ENCODE results near the gene IL31RA. TPM values are rescaled to one million over a fixed set of nuclear protein-coding genes. Genes with fewer than 3 reads are reported as not detected.

Gene IL31RA
- total RNA-seq, 4 donors from 2014 or later = 0.07 TPM; not detected in 3

DNA sequence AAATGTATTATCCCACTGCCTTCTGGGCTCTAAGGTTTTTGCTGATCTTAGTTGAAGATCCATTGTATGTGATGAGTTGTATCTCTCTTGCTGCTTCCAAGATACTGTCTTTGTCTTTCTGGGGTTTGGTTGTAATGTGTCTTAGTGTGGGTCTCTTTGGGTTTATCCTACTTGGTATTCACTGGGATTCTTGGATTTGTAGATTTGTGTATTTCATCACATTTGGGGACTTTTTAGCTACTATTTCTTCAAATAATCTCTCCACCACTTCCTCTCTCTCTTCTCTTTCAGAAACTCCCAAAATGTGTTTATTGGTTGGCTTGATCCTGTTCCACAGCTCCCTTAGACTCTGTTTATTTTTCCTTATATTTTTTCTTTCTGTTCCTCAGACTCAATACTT lies 26.5 kb downstream of the IL31RA start:
- intact Hi-C loops (cut with DNase I; ENCODE audit: low total_unique reads) = no loop called here
- TF ChIP-seq, protein P1, sequence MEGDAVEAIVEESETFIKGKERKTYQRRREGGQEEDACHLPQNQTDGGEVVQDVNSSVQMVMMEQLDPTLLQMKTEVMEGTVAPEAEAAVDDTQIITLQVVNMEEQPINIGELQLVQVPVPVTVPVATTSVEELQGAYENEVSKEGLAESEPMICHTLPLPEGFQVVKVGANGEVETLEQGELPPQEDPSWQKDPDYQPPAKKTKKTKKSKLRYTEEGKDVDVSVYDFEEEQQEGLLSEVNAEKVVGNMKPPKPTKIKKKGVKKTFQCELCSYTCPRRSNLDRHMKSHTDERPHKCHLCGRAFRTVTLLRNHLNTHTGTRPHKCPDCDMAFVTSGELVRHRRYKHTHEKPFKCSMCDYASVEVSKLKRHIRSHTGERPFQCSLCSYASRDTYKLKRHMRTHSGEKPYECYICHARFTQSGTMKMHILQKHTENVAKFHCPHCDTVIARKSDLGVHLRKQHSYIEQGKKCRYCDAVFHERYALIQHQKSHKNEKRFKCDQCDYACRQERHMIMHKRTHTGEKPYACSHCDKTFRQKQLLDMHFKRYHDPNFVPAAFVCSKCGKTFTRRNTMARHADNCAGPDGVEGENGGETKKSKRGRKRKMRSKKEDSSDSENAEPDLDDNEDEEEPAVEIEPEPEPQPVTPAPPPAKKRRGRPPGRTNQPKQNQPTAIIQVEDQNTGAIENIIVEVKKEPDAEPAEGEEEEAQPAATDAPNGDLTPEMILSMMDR (IDR thresholded peaks at IDR 0.05) = no peak
- no peak for TF ChIP-seq POLR2A (IDR thresholded peaks at IDR 0.05)
- DNase-seq = no peak

DNA sequence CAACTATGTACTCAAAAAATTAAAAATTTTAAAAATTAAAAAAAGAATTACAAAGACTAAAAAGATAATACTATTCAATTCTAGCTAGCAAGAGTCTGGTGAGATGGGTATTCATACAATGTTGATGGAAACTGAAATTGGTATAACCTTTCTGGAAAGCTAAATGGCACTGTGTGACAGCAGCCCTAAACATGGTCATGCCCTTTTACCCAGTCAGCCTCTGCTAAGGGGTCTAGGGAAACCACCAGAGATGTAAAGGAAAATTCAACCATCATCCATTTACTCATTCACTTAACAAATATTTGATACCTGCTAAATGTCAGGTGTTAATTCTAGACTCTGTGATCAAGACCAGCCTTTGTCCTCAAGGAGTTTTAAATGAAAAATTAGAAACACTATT lies 29.3 kb downstream of the IL31RA start:
- H3K4me1 ChIP-seq = no peaks in the 10 kb centered on the region
- DNase-seq = no peak
- no peaks in the 10 kb centered on the region for H3K9me3 ChIP-seq
- H3K27me3 ChIP-seq = no peaks in the 10 kb centered on the region
- H3K4me3 ChIP-seq = no peak overlapping the region
- intact Hi-C loops (cut with DNase I; ENCODE audit: low total_unique reads) = no loop called here
- H3K27ac ChIP-seq = no peak overlapping the region
- no peak for TF ChIP-seq POLR2A (IDR thresholded peaks at IDR 0.05)
- TF ChIP-seq, protein P1 (IDR thresholded peaks at IDR 0.05) = no peak
- H3K36me3 ChIP-seq = no peaks in the 10 kb centered on the region

More for the DNA sequence above, 26.5 kb downstream of the IL31RA start:
- Histone ChIP-seq H3K9me3 (no peaks in the 10 kb centered on the region), H3K27ac (no peak overlapping the region), H3K27me3 (no peaks in the 10 kb centered on the region), H3K4me1 (no peaks in the 10 kb centered on the region), H3K36me3 (no peaks in the 10 kb centered on the region), H3K4me3 (no peak overlapping the region)

DNA sequence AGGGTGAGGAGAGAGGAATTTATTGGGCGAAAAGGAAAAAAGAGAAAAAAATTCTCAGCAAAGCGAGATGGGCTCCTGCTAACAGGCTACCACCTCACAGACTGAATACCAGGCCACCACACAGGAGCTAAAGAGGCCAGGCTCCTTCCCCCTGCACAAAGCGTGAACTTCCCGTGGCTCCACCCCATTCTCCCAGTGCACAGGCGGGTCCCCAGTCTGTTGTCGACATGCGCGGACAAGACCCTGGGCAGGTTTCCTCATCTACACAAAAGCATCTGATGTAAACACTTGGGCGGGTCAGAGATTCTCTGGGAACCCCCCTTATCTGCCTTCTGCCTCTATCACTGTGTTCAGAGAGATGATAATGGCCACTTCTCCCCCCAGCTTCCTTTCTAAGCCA lies 34.2 kb downstream of the IL31RA start:
- intact Hi-C loops (cut with DNase I; ENCODE audit: low total_unique reads) = no loop called here
- no peak for DNase-seq
- Histone ChIP-seq H3K36me3 (no peaks in the 10 kb centered on the region), H3K27ac (no peak overlapping the region), H3K9me3 (no peaks in the 10 kb centered on the region), H3K27me3 (no peaks in the 10 kb centered on the region), H3K4me3 (no peak overlapping the region), H3K4me1 (no peaks in the 10 kb centered on the region)
- no peak for TF ChIP-seq POLR2A (IDR thresholded peaks at IDR 0.05)

DNA sequence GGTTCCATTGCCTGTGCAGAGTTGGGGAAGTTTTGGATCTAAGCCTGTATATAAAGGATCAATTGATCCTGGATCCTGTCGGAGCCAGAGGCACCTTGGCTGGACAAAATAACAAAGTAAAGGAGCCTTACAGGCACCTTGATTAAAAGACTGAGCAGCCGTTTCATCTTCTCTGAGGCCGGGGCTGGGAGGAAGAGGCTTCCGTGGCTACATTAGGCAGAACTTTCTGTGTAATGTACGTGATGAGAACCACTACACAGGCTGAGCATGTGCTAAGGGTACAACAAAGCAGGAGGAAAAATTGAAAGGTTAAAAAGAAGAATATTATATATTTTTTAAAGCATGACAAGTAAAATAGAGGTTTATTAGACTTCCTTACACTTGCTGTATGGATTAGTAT lies 37.0 kb downstream of the IL31RA start:
- no peaks in the 10 kb centered on the region for H3K27me3 ChIP-seq
- TF ChIP-seq, protein P1 (IDR thresholded peaks at IDR 0.05) = no peak
- TF ChIP-seq POLR2A (IDR thresholded peaks at IDR 0.05) = no peak
- H3K36me3 ChIP-seq = no peaks in the 10 kb centered on the region
- intact Hi-C loops (cut with DNase I; ENCODE audit: low total_unique reads) = no loop called here
- DNase-seq = no peak
- no peak overlapping the region for H3K4me3 ChIP-seq
- H3K27ac ChIP-seq = no peak overlapping the region
- no peaks in the 10 kb centered on the region for H3K4me1 ChIP-seq
- no peaks in the 10 kb centered on the region for H3K9me3 ChIP-seq

DNA sequence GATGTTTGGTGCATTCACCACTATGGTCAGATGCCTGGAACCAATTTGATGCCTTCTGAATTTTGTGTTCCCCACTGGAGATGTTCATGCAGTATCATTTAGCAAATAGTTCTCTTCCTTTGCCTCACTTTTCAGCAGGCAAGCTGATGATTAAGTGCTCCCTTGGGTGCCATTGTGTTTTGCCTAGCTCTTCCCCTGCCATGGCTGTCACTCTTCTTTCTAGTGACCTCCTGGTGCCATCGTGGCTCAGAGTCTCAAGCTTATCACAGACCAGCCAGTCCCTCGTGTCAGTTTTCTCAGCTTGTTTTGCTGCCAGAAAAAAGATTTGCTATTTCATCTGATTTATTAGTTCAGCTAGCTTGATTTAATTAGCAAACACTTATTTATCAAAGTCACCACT lies 41.3 kb downstream of the IL31RA start:
- Histone ChIP-seq H3K27ac (no peak overlapping the region), H3K4me3 (no peak overlapping the region), H3K27me3 (no peaks in the 10 kb centered on the region), H3K4me1 (no peaks in the 10 kb centered on the region), H3K36me3 (no peaks in the 10 kb centered on the region), H3K9me3 (no peaks in the 10 kb centered on the region)
- no peak for DNase-seq
- no peak for TF ChIP-seq POLR2A (IDR thresholded peaks at IDR 0.05)
- TF ChIP-seq, protein P1 (IDR thresholded peaks at IDR 0.05) = no peak
- intact Hi-C loops (cut with DNase I; ENCODE audit: low total_unique reads) = no loop called here

DNA sequence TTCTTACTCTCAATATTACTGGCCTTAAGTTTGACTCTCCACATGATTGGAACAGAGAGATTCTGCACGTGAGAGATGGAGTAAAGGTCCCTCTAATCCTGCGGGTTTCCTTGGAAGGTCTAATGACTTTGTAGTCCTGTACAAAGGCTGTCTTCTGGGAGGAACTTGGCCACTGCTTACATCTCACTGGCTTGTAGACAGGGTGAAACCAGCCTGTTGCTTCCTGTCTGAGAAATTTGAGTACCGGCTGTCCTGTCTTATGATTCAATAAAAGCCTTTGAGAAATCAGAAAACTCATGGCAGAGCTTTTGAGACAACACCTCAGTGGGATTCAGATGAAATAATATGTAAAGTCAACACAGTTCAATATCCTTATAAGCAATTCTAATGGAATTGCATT lies 43.0 kb downstream of the IL31RA start:
- no peak for DNase-seq
- intact Hi-C loops (cut with DNase I; ENCODE audit: low total_unique reads) = no loop called here
- TF ChIP-seq POLR2A (IDR thresholded peaks at IDR 0.05) = no peak
- TF ChIP-seq, protein P1 (IDR thresholded peaks at IDR 0.05) = no peak
- Histone ChIP-seq H3K27ac (no peak overlapping the region), H3K36me3 (no peaks in the 10 kb centered on the region), H3K9me3 (no peaks in the 10 kb centered on the region), H3K4me3 (no peak overlapping the region), H3K4me1 (no peaks in the 10 kb centered on the region), H3K27me3 (no peaks in the 10 kb centered on the region)

Data from uterus (tissue), 4 donors.